IMR-90 (cell line): ENCODE data around the gene SLC16A1. TPM values are rescaled to one million over a fixed set of nuclear protein-coding genes. Genes with fewer than 3 reads are reported as not detected.
A peak's percentile ranks its signal among the peaks of the same experiment; 100 is the strongest.

ENCODE experiments used
- ATAC-seq: fragments of 200-7000 bp; cut with Tn5 transposase; 2 replicates; pipeline ENCODE4 v1.9.1; 2020; ENCODE audit warnings: low read depth, mild to moderate bottlenecking, moderate library complexity
- BruUV-seq: library from RNA; stranded (reverse); fragments of 400-500 nt; replicated peaks from 2 replicates; lab custom pipeline; 2021; lab: Mats Ljungman, UMichigan
- CTCF ChIA-PET: fragments of 300-600 bp; formaldehyde crosslinking; extraction: SDS; loops from one replicate; lab custom pipeline; 2021; ENCODE audit warnings: antibody characterized with exemption; lab: Yijun Ruan, JAX
- POLR2A ChIA-PET: fragments of 300-600 bp; sonication (Branson Sonifier 250); formaldehyde crosslinking; loops from one replicate; lab custom pipeline; 2022; ENCODE audit warnings: antibody characterized with exemption; ENCODE audit not compliant: unreplicated experiment; lab: Charles Lee
- DNase-seq: peaks from one replicate; pipeline ENCODE4 v3.0.0; 2013
- H2AFZ ChIP-seq: replicated peaks from 2 replicates; pipeline ENCODE3; 2013; ENCODE audit warnings: low read length, mild to moderate bottlenecking; ENCODE audit not compliant: poor library complexity
- H2AK5ac ChIP-seq: 2 replicates; pipeline ENCODE4 v1.6.1; 2013; ENCODE audit warnings: low read depth, low read length, inconsistent platforms
- H2AK9ac ChIP-seq: replicated peaks from 2 replicates; pipeline ENCODE3; 2013; ENCODE audit warnings: mild to moderate bottlenecking, low read depth, low read length, moderate library complexity; ENCODE audit not compliant: poor library complexity
- H2BK120ac ChIP-seq: 2 replicates; pipeline ENCODE4 v1.6.1; 2013; ENCODE audit warnings: low read depth, low read length, inconsistent platforms
- H2BK15ac ChIP-seq: 3 replicates; pipeline ENCODE4 v1.6.1; 2013; ENCODE audit warnings: low read depth, low read length, inconsistent platforms
- H2BK20ac ChIP-seq: 2 replicates; pipeline ENCODE4 v1.6.1; 2013; ENCODE audit warnings: low read depth, mild to moderate bottlenecking, inconsistent platforms, low read length, moderate library complexity
- H2BK5ac ChIP-seq: 2 replicates; pipeline ENCODE4 v1.6.1; 2013; ENCODE audit warnings: mild to moderate bottlenecking, low read depth, low read length, inconsistent platforms; ENCODE audit not compliant: poor library complexity, severe bottlenecking
- H3K14ac ChIP-seq: replicated peaks from 2 replicates; pipeline ENCODE4 v1.6.1; 2013; ENCODE audit warnings: low read depth, low read length, inconsistent platforms
- H3K18ac ChIP-seq: 2 replicates; pipeline ENCODE4 v1.6.1; 2013; ENCODE audit warnings: low read depth, low read length, control low read depth
- H3K23ac ChIP-seq: 2 replicates; pipeline ENCODE4 v1.6.1; 2013; ENCODE audit warnings: low read depth, low read length, inconsistent platforms
- H3K27ac ChIP-seq: 2 replicates; pipeline ENCODE4 v1.5.1; 2013; ENCODE audit warnings: mild to moderate bottlenecking, control low read depth, low read length; ENCODE audit not compliant: insufficient read depth
- H3K27me3 ChIP-seq: 2 replicates; pipeline ENCODE4 v1.6.1; 2013; ENCODE audit warnings: low read length; ENCODE audit not compliant: control insufficient read depth, insufficient read depth
- H3K36me3 ChIP-seq: 2 replicates; pipeline ENCODE4 v1.6.1; 2013; ENCODE audit warnings: low read length, mixed read lengths; ENCODE audit not compliant: control insufficient read depth, insufficient read depth
- H3K4ac ChIP-seq: 2 replicates; pipeline ENCODE4 v1.6.1; 2013; ENCODE audit warnings: low read depth, low read length, inconsistent platforms
- H3K4me1 ChIP-seq: 2 replicates; pipeline ENCODE4 v1.6.1; 2013; ENCODE audit warnings: low read length, mixed read lengths; ENCODE audit not compliant: control insufficient read depth, insufficient read depth
- H3K4me2 ChIP-seq: 2 replicates; pipeline ENCODE4 v1.6.1; 2013; ENCODE audit warnings: low read depth, mild to moderate bottlenecking, control low read depth, low read length, moderate library complexity
- H3K4me3 ChIP-seq: 2 replicates; pipeline ENCODE4 v1.5.1; 2013; ENCODE audit warnings: low read depth, mild to moderate bottlenecking, control low read depth, low read length, moderate library complexity; ENCODE audit not compliant: insufficient read depth
- H3K56ac ChIP-seq: 2 replicates; pipeline ENCODE4 v1.6.1; 2013; ENCODE audit warnings: low read length, inconsistent platforms; ENCODE audit not compliant: insufficient read depth; ENCODE audit errors: extremely low read depth
- H3K79me1 ChIP-seq, 2 experiments: 2 replicates each; pipeline ENCODE4 v1.6.1; 2013; ENCODE audit warnings: low read length in 2 of 2, inconsistent platforms in 1 of 2, low read depth in 1 of 2
- H3K9ac ChIP-seq: 2 replicates; pipeline ENCODE4 v1.6.1; 2013; ENCODE audit warnings: low read depth, low read length, control low read depth
- H3K9me1 ChIP-seq: 2 replicates; pipeline ENCODE4 v1.6.1; 2013; ENCODE audit warnings: low read length, inconsistent platforms; ENCODE audit not compliant: insufficient read depth
- H3K9me3 ChIP-seq: 2 replicates; pipeline ENCODE4 v1.6.1; 2013; ENCODE audit warnings: low read length; ENCODE audit not compliant: control insufficient read depth, insufficient read depth
- H4K20me1 ChIP-seq: 2 replicates; pipeline ENCODE4 v1.6.1; 2013; ENCODE audit warnings: low read length, inconsistent platforms; ENCODE audit not compliant: insufficient read depth
- H4K5ac ChIP-seq: 2 replicates; pipeline ENCODE4 v1.6.1; 2013; ENCODE audit warnings: mild to moderate bottlenecking, low read depth, low read length, control low read depth
- H4K8ac ChIP-seq, 2 experiments: 2 replicates each; pipeline ENCODE4 v1.6.1; 2013; ENCODE audit warnings: low read depth in 2 of 2, low read length in 2 of 2, control low read depth in 1 of 2, inconsistent platforms in 1 of 2
- H4K91ac ChIP-seq: 2 replicates; pipeline ENCODE4 v1.6.1; 2013; ENCODE audit warnings: low read depth, low read length, inconsistent platforms; ENCODE audit not compliant: insufficient read depth
- CEBPB ChIP-seq: IDR thresholded peaks from 2 replicates; pipeline ENCODE4 v1.6.1; 2012; ENCODE audit warnings: low read depth, low read length, improper control_type of control experiment
- CHD1 ChIP-seq: IDR thresholded peaks from 2 replicates; pipeline ENCODE4 v1.6.1; 2012; ENCODE audit warnings: low read depth, low read length, improper control_type of control experiment
- FOS ChIP-seq: fragments of 150-350 bp; IDR thresholded peaks from 2 replicates; pipeline ENCODE4 v1.6.1; 2016; ENCODE audit warnings: low read depth, low read length
- MAFK ChIP-seq: IDR thresholded peaks from 2 replicates; pipeline ENCODE4 v1.6.1; 2012; ENCODE audit warnings: low read depth, low read length, improper control_type of control experiment
- SMC3 ChIP-seq: fragments of 150-350 bp; IDR thresholded peaks from 2 replicates; pipeline ENCODE4 v1.6.1; 2016; ENCODE audit warnings: low read depth, mild to moderate bottlenecking, antibody characterized with exemption, low read length, moderate library complexity
- dilution Hi-C: fragments of 300-500 bp; cut with HindIII; formaldehyde crosslinking; loops from one replicate; pipeline ENCODE4 v1.14.3; 2018; ENCODE audit warnings: low sequenced_read_pairs; ENCODE audit not compliant: unreplicated experiment
- in situ Hi-C: fragments of 300-500 bp; cut with MboI; formaldehyde crosslinking; loops from 3 replicates; pipeline ENCODE4 v1.14.3; 2019; ENCODE audit warnings: low sequenced_read_pairs, inconsistent platforms, mixed read lengths
- intact Hi-C: fragments of 100-400 bp; cut with micrococcal nuclease; formaldehyde crosslinking; loops from 2 replicates; pipeline ENCODE4 v1.10.0; 2022
- polyA plus RNA-seq, 3 experiments: library from polyadenylated mRNA; depleted of rRNA; stranded (reverse); fragments of >200 nt; gene quantifications; 2 replicates each; pipeline ENCODE4 v1.2.3, GENCODE V29; 2012; ENCODE audit warnings: low replicate concordance in 1 of 3
- total RNA-seq: library from RNA; depleted of rRNA; stranded (reverse); fragments of >200 nt; gene quantifications from 2 replicates; pipeline ENCODE4 v1.2.3, GENCODE V29; 2012

SLC16A1 gene
- total and polyA plus RNA-seq, 2 of the 4 experiments (the other 2 are of a cell fraction): 32.9 to 156 TPM

DNA sequence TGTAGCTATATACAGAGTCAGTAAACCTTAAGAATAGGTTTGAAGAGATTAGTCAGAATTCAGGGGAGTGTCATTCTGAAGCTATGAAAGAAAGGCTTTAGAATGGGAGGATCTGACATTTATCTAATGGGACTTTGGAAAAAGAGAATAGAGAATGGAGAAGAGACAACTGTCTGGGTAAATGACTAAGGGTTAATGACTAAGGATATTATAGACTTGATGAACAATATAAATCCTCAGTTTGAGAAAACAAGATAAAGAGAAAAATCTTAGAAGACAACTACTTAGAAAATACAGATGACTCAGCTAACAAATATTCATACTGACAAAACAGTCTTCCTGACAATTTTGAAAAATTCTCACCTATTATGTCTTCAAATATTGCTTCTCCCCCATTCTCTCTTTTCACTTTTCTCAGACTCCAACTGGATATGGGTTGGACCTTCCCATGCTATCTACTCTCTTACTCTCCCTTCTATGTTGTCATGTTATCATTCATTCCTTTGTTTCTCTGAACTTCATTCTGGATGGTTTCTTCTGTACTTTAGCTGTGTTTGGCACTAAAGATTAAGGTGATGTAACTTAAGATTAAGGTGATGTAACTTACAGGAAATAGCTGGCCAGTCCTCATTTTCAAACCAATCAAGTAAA is 20.4 kb downstream of the SLC16A1 start:
- Histone ChIP-seq H3K27me3 (no peaks in the 10 kb centered on the region), H2AK9ac (no peak overlapping the region), H2BK120ac (peak overlapping the region; percentile 72; the same call in 1 of the 2 replicates), H3K23ac (no peak overlapping the region; the same call in 1 of the 2 replicates), H2BK15ac (no peak overlapping the region; the same call in 2 of the 3 replicates), H4K20me1 (no peaks in the 10 kb centered on the region), H3K18ac (no peak overlapping the region; the same call in 1 of the 2 replicates), H3K14ac (peak overlapping the region; percentile 44), H3K4ac (peak overlapping the region; percentile 51; the same call in 1 of the 2 replicates), H3K4me1 (peaks cover 6% of the 10 kb centered on the region; the same call in 1 of the 2 replicates), H3K27ac (peak overlapping the region; percentile 49; the same call in 1 of the 2 replicates), H3K56ac (no peak overlapping the region), H3K4me3 (no peak overlapping the region), H2AFZ (no peak overlapping the region), H3K79me1 (peaks cover 10 to 45% of the 10 kb centered on the region in 2 experiments; a peak in 3 of 4 replicates), H2AK5ac (no peak overlapping the region), H3K4me2 (peak overlapping the region; percentile 36; the same call in 1 of the 2 replicates), H3K9me1 (no peaks in the 10 kb centered on the region), H2BK20ac (peak overlapping the region; percentile 52; the same call in 1 of the 2 replicates), H4K91ac (no peak overlapping the region), H3K9me3 (no peaks in the 10 kb centered on the region), H2BK5ac (peak overlapping the region; percentile 69), H4K8ac (peak overlapping the region in 1 of 2 experiments; percentile 90; a peak in 2 of 4 replicates), H3K36me3 (no peaks in the 10 kb centered on the region), H4K5ac (no peak overlapping the region; the same call in 1 of the 2 replicates), H3K9ac (no peak overlapping the region)
- ChIA-PET CTCF (interaction anchor here (0.6 to 1.6 kb wide), 5 partner anchors 9 to 138 kb away, joined by 3 to 4 read pairs (median 4); partner anchors contain the start of gene LRIG2), POLR2A (no interaction called here)
- DNase-seq: peak; percentile 78
- no TSS peak for BruUV-seq
- TF ChIP-seq CHD1: no peak
- TF ChIP-seq MAFK: peak; percentile 62
- TF ChIP-seq FOS: peak; percentile 32; the same call in 1 of the 2 replicates
- no peak for TF ChIP-seq SMC3
- TF ChIP-seq CEBPB: peak; percentile 90
- peak; percentile 46 for ATAC-seq
- in situ Hi-C loops (loop anchor here (10.0 kb wide), 1 partner anchor 59 kb away; no protein-coding TSS in a partner anchor), intact Hi-C loops (no loop called here), dilution Hi-C loops (no loop called here)
